ENCODE results near the gene SERPINB6. TPM values are rescaled to one million over a fixed set of nuclear protein-coding genes. Genes with fewer than 3 reads are reported as not detected.

The SERPINB6 gene
- total RNA-seq, 1 experiment from 2014 or later = 169 TPM

DNA sequence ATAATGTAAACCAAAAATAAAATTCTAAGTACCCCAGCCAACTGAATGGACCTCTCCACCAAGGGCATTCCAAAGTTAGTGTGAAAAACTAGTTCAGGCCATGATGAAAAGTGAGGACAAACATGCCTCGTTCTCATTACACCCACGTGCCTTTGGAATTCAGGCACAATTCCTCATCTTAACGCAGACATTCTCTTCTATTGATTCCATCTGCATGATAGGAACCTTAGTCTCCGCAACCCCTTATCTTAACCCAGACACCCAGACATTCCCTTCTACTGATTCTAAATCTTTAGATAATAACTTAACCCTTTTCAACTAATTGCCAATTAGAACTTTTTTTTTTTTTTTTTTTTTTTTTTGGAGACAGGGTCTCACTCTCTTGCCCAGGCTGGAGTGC lies 7.6 kb upstream of the SERPINB6 start:
- H3K9me2 ChIP-seq (ENCODE audit: insufficient read depth) = no peaks in the 10 kb centered on the region
- H3K27ac ChIP-seq = no peak overlapping the region
- H3K36me3 ChIP-seq (ENCODE audit: low read depth) = no peaks in the 10 kb centered on the region
- no peaks in the 10 kb centered on the region for H4K20me1 ChIP-seq (ENCODE audit: insufficient read depth)
- no peaks in the 10 kb centered on the region for H3K27me3 ChIP-seq (ENCODE audit: insufficient read depth, low read depth)
- no peak overlapping the region for H3K4me3 ChIP-seq
- no peak overlapping the region for H2AFZ ChIP-seq
- no TSS peak for BruUV-seq (replicated peaks)
- TF ChIP-seq EZH2 (IDR thresholded peaks at IDR 0.05; ENCODE audit: low read depth) = no peak
- TF ChIP-seq, protein P1, sequence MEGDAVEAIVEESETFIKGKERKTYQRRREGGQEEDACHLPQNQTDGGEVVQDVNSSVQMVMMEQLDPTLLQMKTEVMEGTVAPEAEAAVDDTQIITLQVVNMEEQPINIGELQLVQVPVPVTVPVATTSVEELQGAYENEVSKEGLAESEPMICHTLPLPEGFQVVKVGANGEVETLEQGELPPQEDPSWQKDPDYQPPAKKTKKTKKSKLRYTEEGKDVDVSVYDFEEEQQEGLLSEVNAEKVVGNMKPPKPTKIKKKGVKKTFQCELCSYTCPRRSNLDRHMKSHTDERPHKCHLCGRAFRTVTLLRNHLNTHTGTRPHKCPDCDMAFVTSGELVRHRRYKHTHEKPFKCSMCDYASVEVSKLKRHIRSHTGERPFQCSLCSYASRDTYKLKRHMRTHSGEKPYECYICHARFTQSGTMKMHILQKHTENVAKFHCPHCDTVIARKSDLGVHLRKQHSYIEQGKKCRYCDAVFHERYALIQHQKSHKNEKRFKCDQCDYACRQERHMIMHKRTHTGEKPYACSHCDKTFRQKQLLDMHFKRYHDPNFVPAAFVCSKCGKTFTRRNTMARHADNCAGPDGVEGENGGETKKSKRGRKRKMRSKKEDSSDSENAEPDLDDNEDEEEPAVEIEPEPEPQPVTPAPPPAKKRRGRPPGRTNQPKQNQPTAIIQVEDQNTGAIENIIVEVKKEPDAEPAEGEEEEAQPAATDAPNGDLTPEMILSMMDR (conservative IDR thresholded peaks at IDR 0.05) = no peak
- H3K79me2 ChIP-seq (ENCODE audit: low read depth) = 0 out of 2 replicates have a peak, but pooled peaks cover 3% of the 10 kb centered on the region
- H3K9me3 ChIP-seq (ENCODE audit: insufficient read depth, low read depth) = no peaks in the 10 kb centered on the region
- peaks cover 76% of the 10 kb centered on the region for H3K4me1 ChIP-seq (replicated peaks; ENCODE audit: insufficient read depth)
- no peak for DNase-seq
- peaks cover 40% of the 10 kb centered on the region for H3F3A ChIP-seq (ENCODE audit: insufficient read depth, low read depth)
- ChIA-PET POLR2A (ENCODE audit: unreplicated experiment) (no interaction called here), CTCF (no interaction called here)
- intact Hi-C loops (cut with micrococcal nuclease; ENCODE audit: unreplicated experiment) = no loop called here
- no peak overlapping the region for H3K4me2 ChIP-seq

DNA sequence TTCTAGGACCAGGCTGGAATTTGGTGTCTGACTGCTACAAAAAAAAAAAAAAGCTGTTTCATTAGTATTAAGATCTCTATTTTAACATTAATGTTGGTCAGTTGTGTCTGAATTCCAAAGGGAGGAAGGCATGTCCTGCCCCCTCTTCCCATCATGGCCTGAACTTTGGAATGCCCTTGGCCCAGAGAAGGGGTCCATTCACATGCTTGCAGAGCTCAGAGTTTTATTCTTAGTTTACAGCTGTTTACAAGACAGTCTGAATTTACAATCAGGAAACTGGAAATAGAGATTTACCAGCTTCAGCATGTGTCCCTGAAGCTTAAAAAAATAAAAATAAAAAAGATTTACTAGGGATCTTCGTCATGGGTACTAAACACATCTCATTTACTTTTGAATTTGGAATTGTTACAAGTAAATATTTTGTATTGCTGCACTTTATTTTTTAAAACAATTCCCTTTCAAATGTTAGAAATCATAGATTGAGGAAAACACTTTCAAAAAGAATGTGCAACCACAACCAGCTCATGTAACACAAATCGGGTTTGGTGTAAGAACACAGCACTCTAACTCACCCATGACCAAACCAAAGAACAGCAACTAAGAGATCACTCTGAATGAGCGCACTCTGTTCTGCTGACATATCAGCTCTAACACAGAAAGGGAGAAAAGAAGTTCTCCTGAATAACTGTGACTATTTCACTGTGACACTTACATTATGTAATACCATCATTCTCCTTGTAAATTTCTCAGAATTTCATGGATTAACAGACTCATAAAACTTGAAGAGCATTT lies 6.6 kb upstream of the SERPINB6 start:
- no peaks in the 10 kb centered on the region for H3K27me3 ChIP-seq (ENCODE audit: insufficient read depth, low read depth)
- POLR2A ChIA-PET (ENCODE audit: unreplicated experiment) = interaction anchor here (0.5 kb wide), 1 partner anchor 89 kb away, joined by 8 read pairs; no protein-coding TSS in a partner anchor
- H3K36me3 ChIP-seq (ENCODE audit: low read depth) = no peaks in the 10 kb centered on the region
- H3K4me2 ChIP-seq = no peak overlapping the region
- peaks cover 67% of the 10 kb centered on the region for H3K4me1 ChIP-seq (replicated peaks; ENCODE audit: insufficient read depth)
- no peak for TF ChIP-seq EZH2 (IDR thresholded peaks at IDR 0.05; ENCODE audit: low read depth)
- TF ChIP-seq, protein P1 (conservative IDR thresholded peaks at IDR 0.05) = no peak
- no peaks in the 10 kb centered on the region for H3K9me3 ChIP-seq (ENCODE audit: insufficient read depth, low read depth)
- CTCF ChIA-PET = no interaction called here
- no peak overlapping the region for H2AFZ ChIP-seq
- no peaks in the 10 kb centered on the region for H4K20me1 ChIP-seq (ENCODE audit: insufficient read depth)
- peaks cover 36% of the 10 kb centered on the region for H3F3A ChIP-seq (ENCODE audit: insufficient read depth, low read depth)
- no peak overlapping the region for H3K4me3 ChIP-seq
- peak overlapping the region; percentile 78 for H3K27ac ChIP-seq
- no peaks in the 10 kb centered on the region for H3K79me2 ChIP-seq (ENCODE audit: low read depth)
- no peaks in the 10 kb centered on the region for H3K9me2 ChIP-seq (ENCODE audit: insufficient read depth)
- intact Hi-C loops (cut with micrococcal nuclease; ENCODE audit: unreplicated experiment) = no loop called here
- no peak for DNase-seq
- BruUV-seq (replicated peaks) = no TSS peak

DNA sequence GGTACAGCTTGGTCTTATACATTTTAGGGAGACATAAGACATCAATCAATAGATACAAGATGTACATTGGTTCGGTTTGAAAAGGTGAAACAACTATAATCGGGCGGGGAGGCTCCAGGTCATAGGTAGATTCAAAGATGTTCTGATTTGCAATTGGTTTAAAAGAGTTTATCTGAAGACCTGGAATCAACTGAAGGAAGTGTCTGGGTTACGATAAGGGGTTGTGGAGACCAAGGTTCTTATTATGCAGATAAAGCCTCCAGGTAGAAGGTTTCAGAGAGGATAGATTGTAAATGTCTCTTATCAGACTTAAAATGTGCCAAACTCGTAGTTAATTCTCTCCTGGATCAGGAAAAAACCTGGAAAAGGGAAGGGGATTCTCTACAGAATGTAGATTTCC lies 5.9 kb upstream of the SERPINB6 start:
- H3K36me3 ChIP-seq (ENCODE audit: low read depth) = no peaks in the 10 kb centered on the region
- no peaks in the 10 kb centered on the region for H3K9me3 ChIP-seq (ENCODE audit: insufficient read depth, low read depth)
- H3K27me3 ChIP-seq (ENCODE audit: insufficient read depth, low read depth) = no peaks in the 10 kb centered on the region
- no peak overlapping the region for H3K4me3 ChIP-seq
- TF ChIP-seq, protein P1 (conservative IDR thresholded peaks at IDR 0.05) = no peak
- TF ChIP-seq EZH2 (IDR thresholded peaks at IDR 0.05; ENCODE audit: low read depth) = no peak
- H3K9me2 ChIP-seq (ENCODE audit: insufficient read depth) = no peaks in the 10 kb centered on the region
- peak overlapping the region; percentile 78 for H3K27ac ChIP-seq
- BruUV-seq (replicated peaks) = no TSS peak
- 0 out of 2 replicates have a peak, but pooled peaks cover 4% of the 10 kb centered on the region for H3K79me2 ChIP-seq (ENCODE audit: low read depth)
- ChIA-PET POLR2A (ENCODE audit: unreplicated experiment) (interaction anchor here (0.5 kb wide), 1 partner anchor 88 kb away, joined by 8 read pairs; no protein-coding TSS in a partner anchor), CTCF (no interaction called here)
- no peaks in the 10 kb centered on the region for H4K20me1 ChIP-seq (ENCODE audit: insufficient read depth)
- peaks cover 30% of the 10 kb centered on the region for H3F3A ChIP-seq (ENCODE audit: insufficient read depth, low read depth)
- DNase-seq = no peak
- no peak overlapping the region for H2AFZ ChIP-seq
- intact Hi-C loops (cut with micrococcal nuclease; ENCODE audit: unreplicated experiment) = no loop called here
- peak overlapping the region; percentile 63 for H3K4me2 ChIP-seq
- peaks cover 64% of the 10 kb centered on the region for H3K4me1 ChIP-seq (replicated peaks; ENCODE audit: insufficient read depth)
